ENCODE data around the gene RCAN2.
"Not testable (repeated sequence)": the region's sequence is repeated elsewhere in the genome, so short reads cannot be mapped to it uniquely, and the experiment has no call there.

The RCAN2 gene

DNA sequence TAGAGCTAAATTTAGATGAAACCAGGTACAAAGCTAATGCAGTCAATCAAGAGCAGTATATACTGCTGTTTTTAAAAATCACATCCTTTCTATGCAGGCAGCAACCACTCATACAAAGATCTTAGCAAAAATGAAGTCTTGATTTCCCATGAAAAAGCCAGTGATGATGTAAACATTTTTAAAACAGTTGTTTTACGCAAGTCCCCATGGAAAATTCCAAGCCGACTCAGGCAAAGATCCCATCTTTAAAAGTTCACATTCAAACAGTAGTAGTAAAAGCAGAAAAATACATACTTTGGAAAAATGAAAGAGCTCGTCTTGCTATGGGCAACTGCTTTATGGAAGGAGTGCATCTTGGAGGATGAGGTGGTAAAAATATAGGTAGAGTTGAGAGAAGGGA, 84.0 kb downstream of the RCAN2 start:
- no peaks in the 10 kb centered on the region for H3K27me3 ChIP-seq (replicated peaks; ENCODE audit: control insufficient read depth, insufficient read depth, low read length)
- TF ChIP-seq, protein P1, sequence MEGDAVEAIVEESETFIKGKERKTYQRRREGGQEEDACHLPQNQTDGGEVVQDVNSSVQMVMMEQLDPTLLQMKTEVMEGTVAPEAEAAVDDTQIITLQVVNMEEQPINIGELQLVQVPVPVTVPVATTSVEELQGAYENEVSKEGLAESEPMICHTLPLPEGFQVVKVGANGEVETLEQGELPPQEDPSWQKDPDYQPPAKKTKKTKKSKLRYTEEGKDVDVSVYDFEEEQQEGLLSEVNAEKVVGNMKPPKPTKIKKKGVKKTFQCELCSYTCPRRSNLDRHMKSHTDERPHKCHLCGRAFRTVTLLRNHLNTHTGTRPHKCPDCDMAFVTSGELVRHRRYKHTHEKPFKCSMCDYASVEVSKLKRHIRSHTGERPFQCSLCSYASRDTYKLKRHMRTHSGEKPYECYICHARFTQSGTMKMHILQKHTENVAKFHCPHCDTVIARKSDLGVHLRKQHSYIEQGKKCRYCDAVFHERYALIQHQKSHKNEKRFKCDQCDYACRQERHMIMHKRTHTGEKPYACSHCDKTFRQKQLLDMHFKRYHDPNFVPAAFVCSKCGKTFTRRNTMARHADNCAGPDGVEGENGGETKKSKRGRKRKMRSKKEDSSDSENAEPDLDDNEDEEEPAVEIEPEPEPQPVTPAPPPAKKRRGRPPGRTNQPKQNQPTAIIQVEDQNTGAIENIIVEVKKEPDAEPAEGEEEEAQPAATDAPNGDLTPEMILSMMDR (IDR thresholded peaks at IDR 0.05; ENCODE audit: insufficient read depth, low read length, poor library complexity, severe bottlenecking) = no peak
- DNase-seq (ENCODE audit: extremely low read depth, insufficient read length) = no peak

DNA sequence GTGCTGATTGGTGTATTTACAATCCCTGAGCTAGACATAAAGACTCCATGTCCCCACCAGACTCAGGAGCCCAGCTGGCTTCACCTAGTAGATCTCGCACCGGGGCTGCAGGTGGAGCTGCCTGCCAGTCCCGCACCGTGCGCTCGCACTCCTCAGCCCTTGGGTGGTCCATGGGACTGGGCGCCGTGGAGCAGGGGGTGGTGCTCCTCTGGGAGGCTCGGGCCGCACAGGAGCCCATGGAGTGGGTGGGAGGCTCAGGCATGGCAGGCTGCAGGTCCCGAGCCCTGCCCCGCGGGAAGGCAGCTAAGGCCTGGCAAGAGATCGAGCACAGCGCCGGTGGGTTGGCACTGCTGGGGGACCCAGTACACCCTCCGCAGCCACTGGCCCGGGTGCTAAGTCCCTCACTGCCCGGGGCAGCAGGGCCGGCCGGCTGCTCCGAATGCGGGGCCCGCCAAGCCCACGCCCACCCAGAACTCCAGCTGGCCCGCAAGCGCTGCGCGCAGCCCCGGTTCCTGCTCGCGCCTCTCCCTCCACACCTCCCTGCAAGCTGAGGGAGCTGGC, 85.5 kb downstream of the RCAN2 start:
- H3K4me3 ChIP-seq (replicated peaks; ENCODE audit: low read depth, low read length); H3K27me3 ChIP-seq (replicated peaks; ENCODE audit: control insufficient read depth, insufficient read depth, low read length); DNase-seq (ENCODE audit: extremely low read depth, insufficient read length); H3K36me3 ChIP-seq (ENCODE audit: control insufficient read depth, insufficient read depth, low read length): not testable (repeated sequence)

More for the DNA sequence above, 84.0 kb downstream of the RCAN2 start:
- Histone ChIP-seq H3K4me3 (replicated peaks; ENCODE audit: low read depth, low read length) (no peak overlapping the region), H3K36me3 (ENCODE audit: control insufficient read depth, insufficient read depth, low read length) (no peaks in the 10 kb centered on the region)

DNA sequence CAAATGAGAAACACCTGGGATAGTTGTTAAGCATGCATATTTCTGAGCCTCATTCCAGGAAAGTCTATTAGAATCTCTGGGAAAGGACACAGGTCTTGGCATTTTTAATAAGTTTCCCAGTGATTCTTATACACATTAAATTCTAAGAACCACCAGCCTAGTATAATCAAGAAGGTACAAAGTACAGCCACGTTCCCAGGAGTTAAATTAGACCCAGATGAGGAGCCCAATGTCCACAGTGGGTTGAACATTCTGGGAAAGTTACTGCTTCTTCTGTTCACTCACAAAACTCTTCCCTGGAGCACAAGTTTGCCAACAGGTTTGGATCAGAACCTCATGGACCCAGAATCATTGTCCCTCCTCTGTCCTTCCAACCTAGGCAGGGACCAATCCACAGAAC, 90.4 kb downstream of the RCAN2 start:
- Histone ChIP-seq H3K27me3 (replicated peaks; ENCODE audit: control insufficient read depth, insufficient read depth, low read length) (no peaks in the 10 kb centered on the region), H3K36me3 (ENCODE audit: control insufficient read depth, insufficient read depth, low read length) (no peaks in the 10 kb centered on the region), H3K4me3 (replicated peaks; ENCODE audit: low read depth, low read length) (no peak overlapping the region)
- no peak for DNase-seq (ENCODE audit: extremely low read depth, insufficient read length)
- TF ChIP-seq, protein P1 (IDR thresholded peaks at IDR 0.05; ENCODE audit: insufficient read depth, low read length, poor library complexity, severe bottlenecking) = no peak

DNA sequence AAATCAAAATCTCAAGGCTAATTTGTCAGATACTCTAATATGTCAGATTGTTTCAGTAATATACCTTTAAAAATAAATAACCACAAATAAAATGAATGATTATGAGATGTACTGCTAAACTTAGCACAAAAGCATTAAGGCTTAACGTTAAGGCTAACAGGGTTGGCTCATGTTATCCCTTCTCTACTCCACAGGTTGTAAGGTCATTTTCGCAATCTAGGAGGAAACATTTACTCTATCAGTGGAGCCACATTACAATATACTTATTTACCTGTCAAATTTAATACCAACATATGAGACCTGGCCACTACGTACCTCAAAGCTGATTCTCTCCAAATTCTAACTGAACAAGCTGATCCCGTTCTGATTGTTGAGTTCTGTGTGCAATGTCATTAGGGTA, 95.7 kb downstream of the RCAN2 start:
- Histone ChIP-seq H3K36me3 (ENCODE audit: control insufficient read depth, insufficient read depth, low read length) (no peaks in the 10 kb centered on the region), H3K4me3 (replicated peaks; ENCODE audit: low read depth, low read length) (no peak overlapping the region), H3K27me3 (replicated peaks; ENCODE audit: control insufficient read depth, insufficient read depth, low read length) (no peaks in the 10 kb centered on the region)
- TF ChIP-seq, protein P1 (IDR thresholded peaks at IDR 0.05; ENCODE audit: insufficient read depth, low read length, poor library complexity, severe bottlenecking) = no peak
- DNase-seq (ENCODE audit: extremely low read depth, insufficient read length) = no peak

DNA sequence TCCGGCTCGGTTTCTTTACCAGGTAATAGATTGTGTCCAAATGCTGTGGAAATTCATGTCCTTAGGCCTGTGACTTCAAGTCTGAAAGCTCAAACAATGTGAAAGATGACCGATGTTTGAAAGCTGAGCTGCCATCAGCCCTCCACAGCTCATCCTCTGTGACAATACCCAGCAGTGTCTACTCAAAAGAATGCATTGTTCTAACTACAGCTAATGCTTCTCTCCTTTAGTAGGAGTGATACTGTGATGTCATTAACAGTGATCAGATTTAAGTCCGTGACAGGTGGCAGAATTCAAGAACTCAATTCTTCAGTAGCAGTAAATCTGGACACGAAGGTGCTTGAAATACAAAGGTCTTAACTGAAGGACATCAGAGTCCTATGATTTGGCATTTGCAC, 97.3 kb downstream of the RCAN2 start:
- Histone ChIP-seq H3K27me3 (replicated peaks; ENCODE audit: control insufficient read depth, insufficient read depth, low read length) (no peaks in the 10 kb centered on the region), H3K36me3 (ENCODE audit: control insufficient read depth, insufficient read depth, low read length) (no peaks in the 10 kb centered on the region), H3K4me3 (replicated peaks; ENCODE audit: low read depth, low read length) (no peak overlapping the region)
- TF ChIP-seq, protein P1 (IDR thresholded peaks at IDR 0.05; ENCODE audit: insufficient read depth, low read length, poor library complexity, severe bottlenecking) = no peak
- no peak for DNase-seq (ENCODE audit: extremely low read depth, insufficient read length)

DNA sequence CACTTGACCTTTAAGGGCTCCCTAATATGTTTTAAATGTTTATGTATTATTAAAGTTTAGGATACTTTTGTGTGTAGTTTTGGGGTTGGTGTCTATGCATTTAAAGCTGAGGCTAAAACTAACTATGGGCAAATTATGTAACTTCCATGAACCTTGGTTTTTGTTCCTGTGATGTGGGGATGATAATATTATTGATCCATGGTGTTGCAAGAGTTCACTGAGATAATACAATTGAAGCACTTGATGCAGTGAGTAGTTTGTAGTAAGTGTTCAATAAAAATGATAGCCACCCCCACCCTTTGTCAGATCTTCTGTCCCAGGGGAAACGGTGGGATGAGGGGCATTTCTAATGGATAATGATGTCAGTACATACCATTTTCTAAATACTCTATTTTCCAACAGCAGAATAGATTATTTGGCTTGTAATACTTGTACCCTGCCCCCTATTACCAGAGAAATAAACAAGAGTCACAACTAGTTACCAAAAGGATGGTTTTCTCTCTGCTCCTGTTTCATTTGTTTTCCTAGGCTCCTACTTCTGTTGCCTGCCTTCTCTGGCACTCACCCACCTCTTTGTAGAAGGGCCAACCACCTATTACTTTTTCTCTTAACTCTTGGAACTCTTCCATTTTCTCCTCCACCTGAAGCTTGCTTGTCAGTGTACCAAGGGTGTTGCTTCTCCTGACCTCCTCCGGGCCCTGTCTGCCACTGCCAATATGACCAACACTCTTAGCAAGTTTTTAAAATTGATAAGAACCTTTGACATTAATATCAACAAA, 97.9 kb downstream of the RCAN2 start:
- Histone ChIP-seq H3K36me3 (ENCODE audit: control insufficient read depth, insufficient read depth, low read length) (no peaks in the 10 kb centered on the region), H3K27me3 (replicated peaks; ENCODE audit: control insufficient read depth, insufficient read depth, low read length) (no peaks in the 10 kb centered on the region), H3K4me3 (replicated peaks; ENCODE audit: low read depth, low read length) (no peak overlapping the region)
- no peak for DNase-seq (ENCODE audit: extremely low read depth, insufficient read length)
- TF ChIP-seq, protein P1 (IDR thresholded peaks at IDR 0.05; ENCODE audit: insufficient read depth, low read length, poor library complexity, severe bottlenecking) = no peak

All from GM06990 (cell line).